Natural killer cell (primary cell): ENCODE results near the gene AOX1. TPM values are rescaled to one million over a fixed set of nuclear protein-coding genes. Genes with fewer than 3 reads are reported as not detected.

Source experiments
- ATAC-seq, 3 donors: fragments of 150-1000 bp in 2 of 3; fragments of 200-7000 bp in 1 of 3; cut with Tn5 transposase; 1 replicate in 1 of 3; 2 replicates in 2 of 3; pipeline ENCODE4 v1.10.0; 2021; ENCODE audit warnings: mild to moderate bottlenecking in 2 of 3, moderate library complexity in 2 of 3
- DNase-seq, 2 donors: peaks; one replicate each; pipeline versions ENCODE4 v3.0.0 to v3.0.0-alpha.2; 2013 to 2021; ENCODE audit warnings: mixed read lengths in 1 of 2
- H3K27ac ChIP-seq: one replicate; pipeline ENCODE4 v1.5.1; 2013; ENCODE audit warnings: mild to moderate bottlenecking, low read length
- H3K27me3 ChIP-seq: one replicate; pipeline ENCODE4 v1.6.1; 2013; ENCODE audit warnings: low read length; ENCODE audit not compliant: control insufficient read depth, insufficient read depth
- H3K36me3 ChIP-seq: one replicate; pipeline ENCODE4 v1.6.1; 2013; ENCODE audit warnings: low read length; ENCODE audit not compliant: control insufficient read depth, insufficient read depth
- H3K4me1 ChIP-seq: one replicate; pipeline ENCODE4 v1.6.1; 2013; ENCODE audit warnings: low read length; ENCODE audit not compliant: control insufficient read depth, insufficient read depth
- H3K4me3 ChIP-seq: one replicate; pipeline ENCODE4 v1.5.1; 2013; ENCODE audit warnings: low read length
- H3K9me3 ChIP-seq: one replicate; pipeline ENCODE4 v1.6.1; 2013; ENCODE audit warnings: low read length; ENCODE audit not compliant: control insufficient read depth, insufficient read depth
- H3K27ac Mint-ChIP-seq, 2 donors: one replicate each; pipeline ENCODE4 v1.8.0; 2022; ENCODE audit warnings: mild to moderate bottlenecking in 2 of 2, mixed read lengths in 2 of 2, moderate library complexity in 1 of 2
- H3K27me3 Mint-ChIP-seq, 2 donors: one replicate each; pipeline ENCODE4 v1.8.0; 2022; ENCODE audit warnings: low read depth in 2 of 2, mixed read lengths in 2 of 2
- H3K36me3 Mint-ChIP-seq: one replicate; pipeline ENCODE4 v1.8.0; 2022; ENCODE audit warnings: mixed read lengths
- H3K4me1 Mint-ChIP-seq, 2 donors: one replicate each; pipeline ENCODE4 v1.8.0; 2022; ENCODE audit warnings: mixed read lengths in 2 of 2
- H3K4me3 Mint-ChIP-seq: one replicate; pipeline ENCODE4 v1.8.0; 2022; ENCODE audit warnings: mild to moderate bottlenecking, moderate library complexity, mixed read lengths
- H3K9me3 Mint-ChIP-seq, 2 donors: one replicate each; pipeline ENCODE4 v1.8.0; 2022; ENCODE audit warnings: mixed read lengths in 2 of 2
- CTCF ChIP-seq: fragments of 200-600 bp; IDR thresholded peaks from one replicate; pipeline ENCODE4 v1.8.0; 2022; ENCODE audit warnings: antibody characterized with exemption
- WGBS: methylation state at CpG from one replicate; pipeline ENCODE4 v1.1.7; 2013; ENCODE audit warnings: missing lambda C conversion rate; ENCODE audit not compliant: insufficient coverage; 5-methylcytosine and 5-hydroxymethylcytosine counted together
- intact Hi-C: fragments of 100-400 bp; cut with micrococcal nuclease; formaldehyde crosslinking; loops from one replicate; pipeline ENCODE4 v1.14.2; 2022
- total RNA-seq, 4 donors: library from RNA; stranded (reverse); fragments of 120-200 nt in 1 of 4; gene quantifications; one replicate each; pipeline versions ENCODE4 v1.2.3 to v1.2.4, GENCODE V29; 2013 to 2022

AOX1 gene
- total RNA-seq, 3 donors from 2014 or later (not counting 1 experiment from before 2014, with no cell fraction given) = not detected

GRCh38 chr2:200677721-200678532 is 92.1 kb downstream of the AOX1 start:
- no peaks in the 10 kb centered on the region for H3K36me3 ChIP-seq
- no peak overlapping the region for H3K27ac Mint-ChIP-seq

GRCh38 chr2:200679127-200679526 is 93.3 kb downstream of the AOX1 start:
- Mint-ChIP-seq H3K27ac (no peak overlapping the region), H3K4me1 (no peaks in the 10 kb centered on the region), H3K27me3 (peaks cover 0 to 4% of the 10 kb centered on the region in 2 donors), H3K4me3 (no peak overlapping the region), H3K36me3 (no peaks in the 10 kb centered on the region), H3K9me3 (no peaks in the 10 kb centered on the region)
- Histone ChIP-seq H3K36me3 (no peaks in the 10 kb centered on the region), H3K27me3 (peaks cover 2% of the 10 kb centered on the region), H3K4me3 (no peak overlapping the region), H3K4me1 (no peaks in the 10 kb centered on the region), H3K9me3 (no peaks in the 10 kb centered on the region), H3K27ac (no peak overlapping the region)
- no peak for TF ChIP-seq CTCF
- no peak for DNase-seq
- intact Hi-C loops = no loop called here
- no peak for ATAC-seq
- 93% methylated on average over 5 of the region's 5 CpGs for WGBS

More at GRCh38 chr2:200677721-200678532, 92.1 kb downstream of the AOX1 start:
- no peak for TF ChIP-seq CTCF
- H3K4me1 ChIP-seq = no peaks in the 10 kb centered on the region
- no peaks in the 10 kb centered on the region for H3K36me3 Mint-ChIP-seq
- DNase-seq = no peak
- no peaks in the 10 kb centered on the region for H3K9me3 ChIP-seq
- intact Hi-C loops = no loop called here
- H3K27me3 Mint-ChIP-seq = peaks cover 0 to 6% of the 10 kb centered on the region in 2 donors
- H3K27me3 ChIP-seq = peaks cover 2% of the 10 kb centered on the region
- H3K4me3 ChIP-seq = no peak overlapping the region
- H3K27ac ChIP-seq = no peak overlapping the region
- no peaks in the 10 kb centered on the region for H3K4me1 Mint-ChIP-seq
- H3K4me3 Mint-ChIP-seq = no peak overlapping the region
- 93% methylated on average over 11 of the region's 11 CpGs for WGBS
- H3K9me3 Mint-ChIP-seq = no peaks in the 10 kb centered on the region
- no peak for ATAC-seq

- Mint-ChIP-seq H3K4me3 (no peak overlapping the region), H3K9me3 (no peaks in the 10 kb centered on the region), H3K27ac (no peak overlapping the region), H3K36me3 (no peaks in the 10 kb centered on the region), H3K4me1 (no peaks in the 10 kb centered on the region), H3K27me3 (peaks cover 0 to 4% of the 10 kb centered on the region in 2 donors)
- no peak for DNase-seq
- no peaks in the 10 kb centered on the region for H3K36me3 ChIP-seq
- no peak overlapping the region for H3K27ac ChIP-seq
- WGBS = 92% methylated on average over 4 of the region's 5 CpGs
- H3K27me3 ChIP-seq = peaks cover 2% of the 10 kb centered on the region
- H3K4me1 ChIP-seq = no peaks in the 10 kb centered on the region
- ATAC-seq = no peak
- no peaks in the 10 kb centered on the region for H3K9me3 ChIP-seq
- H3K4me3 ChIP-seq = no peak overlapping the region
- no peak for TF ChIP-seq CTCF
- intact Hi-C loops = no loop called here
Measured at GRCh38 chr2:200679535-200679934, 93.7 kb downstream of the AOX1 start.
